GM12878 (cell line): ENCODE data around the gene NKAP. TPM values are rescaled to one million over a fixed set of nuclear protein-coding genes. Genes with fewer than 3 reads are reported as not detected.

Experiments used
- CHD4 ChIP-seq: fragments of 200-600 bp; sonication (generic); IDR thresholded peaks from 2 replicates; pipeline ENCODE4 v1.6.1; 2016; ENCODE audit warnings: mild to moderate bottlenecking
- CREB1 ChIP-seq: IDR thresholded peaks from 2 replicates; pipeline ENCODE4 v1.6.1; 2012; ENCODE audit warnings: low read depth, mild to moderate bottlenecking, inconsistent platforms
- EED ChIP-seq: sonication (generic); IDR thresholded peaks from 2 replicates; pipeline ENCODE4 v1.6.1; 2016; ENCODE audit warnings: antibody characterized with exemption, low read depth
- FOS ChIP-seq: IDR thresholded peaks from 3 replicates; pipeline ENCODE4 v1.6.1; 2011; ENCODE audit warnings: borderline replicate concordance; ENCODE audit not compliant: insufficient read length; ENCODE audit errors: extremely low read depth
- HDGF ChIP-seq: fragments of 450-650 bp; IDR thresholded peaks from 2 replicates; pipeline ENCODE4 v1.6.1; 2016; ENCODE audit warnings: antibody characterized with exemption
- JUNB ChIP-seq: IDR thresholded peaks from 2 replicates; pipeline ENCODE4 v1.6.1; 2016; ENCODE audit warnings: antibody characterized with exemption, mild to moderate bottlenecking
- MEF2A ChIP-seq: IDR thresholded peaks from 2 replicates; pipeline ENCODE4 v1.6.1; 2011; ENCODE audit warnings: low read depth, mild to moderate bottlenecking, low read length, moderate library complexity; ENCODE audit not compliant: insufficient read depth
- NFYA ChIP-seq: IDR thresholded peaks from 2 replicates; pipeline ENCODE4 v1.6.1; 2011; ENCODE audit warnings: low read depth, mild to moderate bottlenecking, low read length, improper control_type of control experiment, borderline replicate concordance
- RAD51 ChIP-seq: fragments of 450-650 bp; IDR thresholded peaks from 2 replicates; pipeline ENCODE4 v1.6.1; 2016; ENCODE audit warnings: moderate library complexity, mild to moderate bottlenecking, inconsistent platforms
- RB1 ChIP-seq: fragments of 450-650 bp; formaldehyde crosslinking; IDR thresholded peaks from 2 replicates; pipeline ENCODE4 v1.6.1; 2017; ENCODE audit warnings: mild to moderate bottlenecking, borderline replicate concordance
- RELA ChIP-seq: fragments of 450-650 bp; IDR thresholded peaks from 2 replicates; pipeline ENCODE4 v1.8.0; 2014; ENCODE audit warnings: borderline replicate concordance; ENCODE audit not compliant: partially characterized antibody
- SIN3A ChIP-seq: IDR thresholded peaks from 2 replicates; pipeline ENCODE4 v1.6.1; 2012; ENCODE audit warnings: low read depth, low read length, improper control_type of control experiment
- STAT3 ChIP-seq: IDR thresholded peaks from 2 replicates; pipeline ENCODE4 v1.6.1; 2011; ENCODE audit warnings: low read depth, low read length, improper control_type of control experiment
- YY1 ChIP-seq: IDR thresholded peaks from 2 replicates; pipeline ENCODE4 v1.6.1; 2011; ENCODE audit warnings: low read depth, mild to moderate bottlenecking, low read length
- ZNF207 ChIP-seq: fragments of 450-650 bp; IDR thresholded peaks from 2 replicates; pipeline ENCODE4 v1.6.1; 2014; ENCODE audit warnings: antibody characterized with exemption, mild to moderate bottlenecking, borderline replicate concordance
- polyA plus RNA-seq, 11 experiments: library from polyadenylated mRNA; depleted of rRNA in 4 of 11; unstranded in 6 of 11; stranded (reverse) in 5 of 11; fragments of >200 nt; fragmentation: Nextera tagmentation in 4 of 11; fragmentation: Illumina TruSeq in 1 of 11; extraction: Ambion mirVana in 4 of 11; extraction: Trizol in 1 of 11; gene quantifications; 1 replicate in 1 of 11; 2 replicates in 10 of 11; pipeline versions ENCODE4 v1.2.1 to v1.2.3, GENCODE V29; 2011 to 2016; ENCODE audit warnings: inconsistent platforms in 2 of 11, missing spikeins in 2 of 11, low read depth in 1 of 11
- total RNA-seq, 4 experiments: library from RNA; depleted of rRNA in 3 of 4; stranded (reverse); fragments of >200 nt in 3 of 4; fragmentation: Illumina TruSeq in 1 of 4; extraction: Trizol in 1 of 4; gene quantifications; 2 replicates each; pipeline versions ENCODE4 v1.2.1 to v1.2.3, GENCODE V29; 2013 to 2021
- TF ChIP-seq, protein P1 (sequence below): fragments of 450-650 bp; IDR thresholded peaks from 2 replicates; pipeline ENCODE4 v1.6.1; 2018; ENCODE audit warnings: borderline replicate concordance, mild to moderate bottlenecking; ENCODE audit not compliant: partially characterized antibody
- TF ChIP-seq, protein P2 (sequence below): fragments of 450-650 bp; conservative IDR thresholded peaks from 2 replicates; pipeline ENCODE4 v1.6.1; 2017; ENCODE audit warnings: mild to moderate bottlenecking, moderate library complexity
- TF ChIP-seq, protein P3 (sequence below): fragments of 450-650 bp; IDR thresholded peaks from 2 replicates; pipeline ENCODE4 v1.6.1; 2016; ENCODE audit warnings: mild to moderate bottlenecking
- TF ChIP-seq, protein P4 (sequence below): fragments of 150-350 bp; IDR thresholded peaks from 2 replicates; pipeline ENCODE4 v1.6.1; 2016; ENCODE audit warnings: low read depth, low read length
- TF ChIP-seq, protein P5 (sequence below): IDR thresholded peaks from 2 replicates; pipeline ENCODE4 v1.6.1; 2012; ENCODE audit warnings: low read length, inconsistent platforms

Gene NKAP
- total and polyA plus RNA-seq, 10 of the 15 experiments (the other 5 are each of a cell fraction or from before 2014, with no cell fraction given): 2.4 to 6.9 (median 5.3) TPM

DNA sequence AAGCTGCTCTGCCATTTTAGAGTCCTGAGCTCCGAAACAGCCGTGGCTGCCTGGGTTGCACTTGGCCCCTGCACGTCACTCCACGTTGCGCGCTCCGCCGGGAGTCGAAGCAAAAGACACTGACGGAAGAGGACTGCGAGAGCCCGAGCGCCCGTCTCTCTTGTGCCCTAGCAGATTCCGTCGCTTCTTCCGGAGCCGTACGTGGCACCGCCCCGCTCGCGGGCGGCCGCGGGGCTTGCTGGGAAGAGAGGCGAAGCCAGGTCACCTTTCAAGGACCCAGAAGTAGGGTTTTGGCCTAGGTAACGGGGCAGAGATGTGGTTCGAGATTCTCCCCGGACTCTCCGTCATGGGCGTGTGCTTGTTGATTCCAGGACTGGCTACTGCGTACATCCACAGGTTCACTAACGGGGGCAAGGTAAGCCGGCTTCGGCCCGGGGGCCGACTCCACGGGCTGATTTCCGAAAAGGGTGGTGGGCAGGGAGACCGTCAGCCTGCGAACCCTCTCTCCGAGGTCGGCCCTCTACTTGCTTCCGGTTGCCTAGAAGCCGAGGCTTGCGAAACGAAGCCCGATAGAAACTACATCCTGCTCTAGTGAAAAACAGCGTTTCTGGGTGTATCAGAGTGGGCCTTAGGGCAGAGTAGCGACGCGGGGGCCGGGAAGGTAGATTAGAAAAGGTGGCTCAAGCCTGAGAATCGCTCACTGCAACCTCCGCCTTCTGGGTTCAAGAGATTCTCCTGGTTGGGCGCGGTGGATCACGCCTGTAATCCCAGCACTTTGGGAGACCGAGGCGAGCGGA lies 71.8 kb downstream of the NKAP start, which contains the start of the genes NDUFA1 and RNF113A (continued):
- TF ChIP-seq, protein P1, sequence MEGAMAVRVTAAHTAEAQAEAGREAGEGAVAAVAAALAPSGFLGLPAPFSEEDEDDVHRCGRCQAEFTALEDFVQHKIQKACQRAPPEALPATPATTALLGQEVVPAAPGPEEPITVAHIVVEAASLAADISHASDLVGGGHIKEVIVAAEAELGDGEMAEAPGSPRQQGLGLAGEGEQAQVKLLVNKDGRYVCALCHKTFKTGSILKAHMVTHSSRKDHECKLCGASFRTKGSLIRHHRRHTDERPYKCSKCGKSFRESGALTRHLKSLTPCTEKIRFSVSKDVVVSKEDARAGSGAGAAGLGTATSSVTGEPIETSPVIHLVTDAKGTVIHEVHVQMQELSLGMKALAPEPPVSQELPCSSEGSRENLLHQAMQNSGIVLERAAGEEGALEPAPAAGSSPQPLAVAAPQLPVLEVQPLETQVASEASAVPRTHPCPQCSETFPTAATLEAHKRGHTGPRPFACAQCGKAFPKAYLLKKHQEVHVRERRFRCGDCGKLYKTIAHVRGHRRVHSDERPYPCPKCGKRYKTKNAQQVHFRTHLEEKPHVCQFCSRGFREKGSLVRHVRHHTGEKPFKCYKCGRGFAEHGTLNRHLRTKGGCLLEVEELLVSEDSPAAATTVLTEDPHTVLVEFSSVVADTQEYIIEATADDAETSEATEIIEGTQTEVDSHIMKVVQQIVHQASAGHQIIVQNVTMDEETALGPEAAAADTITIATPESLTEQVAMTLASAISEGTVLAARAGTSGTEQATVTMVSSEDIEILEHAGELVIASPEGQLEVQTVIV: no peak
- TF ChIP-seq CHD4 (no peak), RELA (no peak), FOS (no peak), RAD51 (no peak), RB1 (no peak), HDGF (no peak), JUNB (no peak), EED (no peak), STAT3 (no peak), SIN3A (peak; percentile 60; the same call in 1 of the 2 replicates), NFYA (no peak), ZNF207 (no peak), YY1 (0 out of 2 replicates have a peak, but pooled peaks have one; percentile 13), MEF2A (no peak), CREB1 (peak; percentile 84)
- TF ChIP-seq, protein P2, sequence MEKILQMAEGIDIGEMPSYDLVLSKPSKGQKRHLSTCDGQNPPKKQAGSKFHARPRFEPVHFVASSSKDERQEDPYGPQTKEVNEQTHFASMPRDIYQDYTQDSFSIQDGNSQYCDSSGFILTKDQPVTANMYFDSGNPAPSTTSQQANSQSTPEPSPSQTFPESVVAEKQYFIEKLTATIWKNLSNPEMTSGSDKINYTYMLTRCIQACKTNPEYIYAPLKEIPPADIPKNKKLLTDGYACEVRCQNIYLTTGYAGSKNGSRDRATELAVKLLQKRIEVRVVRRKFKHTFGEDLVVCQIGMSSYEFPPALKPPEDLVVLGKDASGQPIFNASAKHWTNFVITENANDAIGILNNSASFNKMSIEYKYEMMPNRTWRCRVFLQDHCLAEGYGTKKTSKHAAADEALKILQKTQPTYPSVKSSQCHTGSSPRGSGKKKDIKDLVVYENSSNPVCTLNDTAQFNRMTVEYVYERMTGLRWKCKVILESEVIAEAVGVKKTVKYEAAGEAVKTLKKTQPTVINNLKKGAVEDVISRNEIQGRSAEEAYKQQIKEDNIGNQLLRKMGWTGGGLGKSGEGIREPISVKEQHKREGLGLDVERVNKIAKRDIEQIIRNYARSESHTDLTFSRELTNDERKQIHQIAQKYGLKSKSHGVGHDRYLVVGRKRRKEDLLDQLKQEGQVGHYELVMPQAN: no peak
- TF ChIP-seq, protein P3, sequence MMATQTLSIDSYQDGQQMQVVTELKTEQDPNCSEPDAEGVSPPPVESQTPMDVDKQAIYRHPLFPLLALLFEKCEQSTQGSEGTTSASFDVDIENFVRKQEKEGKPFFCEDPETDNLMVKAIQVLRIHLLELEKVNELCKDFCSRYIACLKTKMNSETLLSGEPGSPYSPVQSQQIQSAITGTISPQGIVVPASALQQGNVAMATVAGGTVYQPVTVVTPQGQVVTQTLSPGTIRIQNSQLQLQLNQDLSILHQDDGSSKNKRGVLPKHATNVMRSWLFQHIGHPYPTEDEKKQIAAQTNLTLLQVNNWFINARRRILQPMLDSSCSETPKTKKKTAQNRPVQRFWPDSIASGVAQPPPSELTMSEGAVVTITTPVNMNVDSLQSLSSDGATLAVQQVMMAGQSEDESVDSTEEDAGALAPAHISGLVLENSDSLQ: peak; percentile 85
- TF ChIP-seq, protein P4, sequence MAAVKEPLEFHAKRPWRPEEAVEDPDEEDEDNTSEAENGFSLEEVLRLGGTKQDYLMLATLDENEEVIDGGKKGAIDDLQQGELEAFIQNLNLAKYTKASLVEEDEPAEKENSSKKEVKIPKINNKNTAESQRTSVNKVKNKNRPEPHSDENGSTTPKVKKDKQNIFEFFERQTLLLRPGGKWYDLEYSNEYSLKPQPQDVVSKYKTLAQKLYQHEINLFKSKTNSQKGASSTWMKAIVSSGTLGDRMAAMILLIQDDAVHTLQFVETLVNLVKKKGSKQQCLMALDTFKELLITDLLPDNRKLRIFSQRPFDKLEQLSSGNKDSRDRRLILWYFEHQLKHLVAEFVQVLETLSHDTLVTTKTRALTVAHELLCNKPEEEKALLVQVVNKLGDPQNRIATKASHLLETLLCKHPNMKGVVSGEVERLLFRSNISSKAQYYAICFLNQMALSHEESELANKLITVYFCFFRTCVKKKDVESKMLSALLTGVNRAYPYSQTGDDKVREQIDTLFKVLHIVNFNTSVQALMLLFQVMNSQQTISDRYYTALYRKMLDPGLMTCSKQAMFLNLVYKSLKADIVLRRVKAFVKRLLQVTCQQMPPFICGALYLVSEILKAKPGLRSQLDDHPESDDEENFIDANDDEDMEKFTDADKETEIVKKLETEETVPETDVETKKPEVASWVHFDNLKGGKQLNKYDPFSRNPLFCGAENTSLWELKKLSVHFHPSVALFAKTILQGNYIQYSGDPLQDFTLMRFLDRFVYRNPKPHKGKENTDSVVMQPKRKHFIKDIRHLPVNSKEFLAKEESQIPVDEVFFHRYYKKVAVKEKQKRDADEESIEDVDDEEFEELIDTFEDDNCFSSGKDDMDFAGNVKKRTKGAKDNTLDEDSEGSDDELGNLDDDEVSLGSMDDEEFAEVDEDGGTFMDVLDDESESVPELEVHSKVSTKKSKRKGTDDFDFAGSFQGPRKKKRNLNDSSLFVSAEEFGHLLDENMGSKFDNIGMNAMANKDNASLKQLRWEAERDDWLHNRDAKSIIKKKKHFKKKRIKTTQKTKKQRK: no peak
- TF ChIP-seq, protein P5, sequence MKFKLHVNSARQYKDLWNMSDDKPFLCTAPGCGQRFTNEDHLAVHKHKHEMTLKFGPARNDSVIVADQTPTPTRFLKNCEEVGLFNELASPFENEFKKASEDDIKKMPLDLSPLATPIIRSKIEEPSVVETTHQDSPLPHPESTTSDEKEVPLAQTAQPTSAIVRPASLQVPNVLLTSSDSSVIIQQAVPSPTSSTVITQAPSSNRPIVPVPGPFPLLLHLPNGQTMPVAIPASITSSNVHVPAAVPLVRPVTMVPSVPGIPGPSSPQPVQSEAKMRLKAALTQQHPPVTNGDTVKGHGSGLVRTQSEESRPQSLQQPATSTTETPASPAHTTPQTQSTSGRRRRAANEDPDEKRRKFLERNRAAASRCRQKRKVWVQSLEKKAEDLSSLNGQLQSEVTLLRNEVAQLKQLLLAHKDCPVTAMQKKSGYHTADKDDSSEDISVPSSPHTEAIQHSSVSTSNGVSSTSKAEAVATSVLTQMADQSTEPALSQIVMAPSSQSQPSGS: no peak
